ENCODE results near the gene KCNK4. TPM values are rescaled to one million over a fixed set of nuclear protein-coding genes. Genes with fewer than 3 reads are reported as not detected.

The KCNK4 gene
- total and polyA plus RNA-seq, 2 donors (not counting 3 experiments of a cell fraction or from before 2014, with no cell fraction given), result 0.06 to 0.44 TPM

DNA sequence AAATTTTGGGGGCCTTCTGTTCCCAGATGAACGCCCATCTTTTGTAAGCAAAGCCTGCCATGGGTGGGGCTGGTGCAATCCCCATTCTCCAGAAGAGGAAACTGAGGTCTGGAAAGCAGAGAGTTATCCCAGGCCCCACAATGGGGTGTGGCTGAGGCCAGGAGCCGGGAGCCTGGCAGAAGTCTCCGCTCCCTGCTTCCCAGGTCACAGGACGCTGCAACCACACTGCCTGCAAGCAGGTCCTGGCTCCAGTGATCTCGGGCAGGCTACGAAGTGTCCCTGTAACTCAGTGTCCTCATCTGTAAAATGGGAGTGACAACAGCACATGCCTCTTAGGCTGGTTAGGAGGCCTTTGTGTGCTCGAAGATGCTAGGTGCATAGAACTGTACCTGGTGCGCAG is 38.1 kb upstream of the KCNK4 start:
- FAIRE-seq (no peak), DNase-seq (ENCODE audit: low read depth, low spot score) (no peak)
- TF ChIP-seq POLR2A (IDR thresholded peaks at IDR 0.05; ENCODE audit: low read depth, low read length) (no peak), JUN (IDR thresholded peaks at IDR 0.05; ENCODE audit: borderline replicate concordance, insufficient read depth, insufficient read length, low read depth) (no peak), MYC (IDR thresholded peaks at IDR 0.05; ENCODE audit: low read depth, low read length) (no peak), FOS (IDR thresholded peaks at IDR 0.05; ENCODE audit: borderline replicate concordance, insufficient read depth, low read length) (no peak), POLR2AphosphoS5 (IDR thresholded peaks at IDR 0.05; ENCODE audit: insufficient read depth, low read depth, low read length) (no peak), GATA2 (IDR thresholded peaks at IDR 0.05; ENCODE audit: insufficient read depth, insufficient read length, low read depth, low read length) (no peak), EZH2 (IDR thresholded peaks at IDR 0.05; ENCODE audit: borderline replicate concordance, low read depth, low read length, severe bottlenecking) (no peak)
- TF ChIP-seq, protein P1, sequence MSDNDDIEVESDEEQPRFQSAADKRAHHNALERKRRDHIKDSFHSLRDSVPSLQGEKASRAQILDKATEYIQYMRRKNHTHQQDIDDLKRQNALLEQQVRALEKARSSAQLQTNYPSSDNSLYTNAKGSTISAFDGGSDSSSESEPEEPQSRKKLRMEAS (IDR thresholded peaks at IDR 0.05; ENCODE audit: insufficient read depth, insufficient read length), result no peak
- TF ChIP-seq, protein P2, sequence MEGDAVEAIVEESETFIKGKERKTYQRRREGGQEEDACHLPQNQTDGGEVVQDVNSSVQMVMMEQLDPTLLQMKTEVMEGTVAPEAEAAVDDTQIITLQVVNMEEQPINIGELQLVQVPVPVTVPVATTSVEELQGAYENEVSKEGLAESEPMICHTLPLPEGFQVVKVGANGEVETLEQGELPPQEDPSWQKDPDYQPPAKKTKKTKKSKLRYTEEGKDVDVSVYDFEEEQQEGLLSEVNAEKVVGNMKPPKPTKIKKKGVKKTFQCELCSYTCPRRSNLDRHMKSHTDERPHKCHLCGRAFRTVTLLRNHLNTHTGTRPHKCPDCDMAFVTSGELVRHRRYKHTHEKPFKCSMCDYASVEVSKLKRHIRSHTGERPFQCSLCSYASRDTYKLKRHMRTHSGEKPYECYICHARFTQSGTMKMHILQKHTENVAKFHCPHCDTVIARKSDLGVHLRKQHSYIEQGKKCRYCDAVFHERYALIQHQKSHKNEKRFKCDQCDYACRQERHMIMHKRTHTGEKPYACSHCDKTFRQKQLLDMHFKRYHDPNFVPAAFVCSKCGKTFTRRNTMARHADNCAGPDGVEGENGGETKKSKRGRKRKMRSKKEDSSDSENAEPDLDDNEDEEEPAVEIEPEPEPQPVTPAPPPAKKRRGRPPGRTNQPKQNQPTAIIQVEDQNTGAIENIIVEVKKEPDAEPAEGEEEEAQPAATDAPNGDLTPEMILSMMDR (IDR thresholded peaks at IDR 0.05; ENCODE audit: extremely low read depth in 1 of 2, insufficient read depth in 1 of 2, low read depth in 1 of 2, low read length in 2 of 2), result no peak
- H3K36me3 ChIP-seq (ENCODE audit: control insufficient read depth in 2 of 2, extremely low read depth in 1 of 2, insufficient read depth in 2 of 2, low read length in 2 of 2), result peaks cover 2 to 17% of the 10 kb centered on the region in 2 experiments
- no peaks in the 10 kb centered on the region for H4K20me1 ChIP-seq (replicated peaks; ENCODE audit: control insufficient read depth, extremely low read depth, insufficient read depth, low read length)
- no peak overlapping the region for H3K4me3 ChIP-seq (replicated peaks in 1 of 3; ENCODE audit: insufficient read depth in 1 of 3, low read depth in 1 of 3, low read length in 3 of 3)
- BruUV-seq (replicated peaks), result no TSS peak
- CTCF ChIA-PET, result interaction anchor here (0.6 to 4.7 kb wide), 9 partner anchors 10 to 102 kb away, joined by 3 to 60 read pairs (median 7); partner anchors contain the start of genes CATSPERZ, FERMT3, PRDX5 and STIP1
- intact Hi-C loops (cut with micrococcal nuclease), result no loop called here
- no peak overlapping the region for H3K9ac ChIP-seq (replicated peaks; ENCODE audit: extremely low read depth, insufficient read depth, low read length)
- peak overlapping the region; percentile 23 for H3K4me2 ChIP-seq (ENCODE audit: insufficient read depth, low read length)
- dilution Hi-C loops (cut with MboI; ENCODE audit: extremely low pct_ligation_motif_present, low sequenced_read_pairs), result no loop called here
- H3K27ac ChIP-seq (ENCODE audit: insufficient read depth, low read depth, low read length), result no peak overlapping the region
- no peaks in the 10 kb centered on the region for H3K9me1 ChIP-seq (replicated peaks; ENCODE audit: control insufficient read depth, extremely low read depth, insufficient read depth, low read length)
- peaks cover 24% of the 10 kb centered on the region for H3K4me1 ChIP-seq (ENCODE audit: control insufficient read depth, extremely low read depth, insufficient read depth, low read length)
- no peak overlapping the region for H2AFZ ChIP-seq (ENCODE audit: low read depth, low read length)
- POLR2A ChIA-PET, result no interaction called here
- no peaks in the 10 kb centered on the region for H3K9me3 ChIP-seq (replicated peaks; ENCODE audit: control insufficient read depth, insufficient read depth, low read length)
- peaks cover 32% of the 10 kb centered on the region for H3K79me2 ChIP-seq (ENCODE audit: control insufficient read depth, insufficient read depth, low read length)
- no peaks in the 10 kb centered on the region for H3K27me3 ChIP-seq (ENCODE audit: control insufficient read depth in 2 of 2, insufficient read depth in 2 of 2, low read length in 2 of 2)

Data from endothelial cell of umbilical vein (primary cell).